HG02973 (cell line): ENCODE measurements around the gene WNT2.

Experiments used
- ATAC-seq: cut with Tn5 transposase; IDR thresholded peaks from one replicate; pipeline ENCODE4 v1.9.1; 2021; ENCODE audit warnings: moderate library complexity; ENCODE audit not compliant: unreplicated experiment

Gene WNT2

DNA sequence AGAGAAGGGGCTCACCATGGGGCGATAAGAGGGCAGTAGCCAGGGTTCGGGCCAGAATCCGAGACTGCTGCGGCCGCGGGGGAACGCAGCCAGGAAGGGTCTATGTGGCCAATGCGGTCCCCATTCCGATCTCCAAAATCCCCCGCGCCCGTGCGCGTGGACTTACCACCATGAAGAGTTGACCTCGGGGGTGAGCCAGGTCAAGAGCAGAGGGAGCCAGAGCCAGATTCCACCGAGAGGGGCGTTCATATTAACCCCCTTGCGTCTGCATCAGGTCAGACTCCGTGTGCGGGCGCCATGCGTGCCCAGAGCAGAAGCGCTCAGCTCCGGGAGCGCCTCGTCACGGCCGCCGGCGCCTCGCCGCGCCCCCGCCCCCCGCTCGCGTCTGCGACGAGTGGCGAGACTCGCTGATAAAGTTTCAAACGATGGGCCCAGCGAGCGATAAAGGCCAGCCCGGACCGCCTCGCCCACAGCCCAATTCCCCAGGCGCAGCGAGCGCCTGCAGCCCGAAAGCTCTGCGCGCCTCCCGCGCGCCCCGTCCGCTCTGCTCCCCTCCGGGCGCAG lies at the start of gene WNT2:
Gene WNT2, minus strand, starts transcription at position 318 of the 564 bp plus-strand sequence. Its CDS starts 69 bp downstream, at position 249.
- no peak for ATAC-seq

- no peak for ATAC-seq
Measured at GRCh38 chr7:117372073-117372472, 49.2 kb upstream of the WNT2 start.

GRCh38 chr7:117364339-117365080 lies 41.7 kb upstream of the WNT2 start:
- ATAC-seq: no peak

- ATAC-seq: no peak
Measured at GRCh38 chr7:117362294-117362888, 39.5 kb upstream of the WNT2 start.

GRCh38 chr7:117350027-117350426 lies 27.2 kb upstream of the WNT2 start:
- no peak for ATAC-seq

- ATAC-seq: no peak
Measured at GRCh38 chr7:117349570-117349969, 26.7 kb upstream of the WNT2 start.

DNA sequence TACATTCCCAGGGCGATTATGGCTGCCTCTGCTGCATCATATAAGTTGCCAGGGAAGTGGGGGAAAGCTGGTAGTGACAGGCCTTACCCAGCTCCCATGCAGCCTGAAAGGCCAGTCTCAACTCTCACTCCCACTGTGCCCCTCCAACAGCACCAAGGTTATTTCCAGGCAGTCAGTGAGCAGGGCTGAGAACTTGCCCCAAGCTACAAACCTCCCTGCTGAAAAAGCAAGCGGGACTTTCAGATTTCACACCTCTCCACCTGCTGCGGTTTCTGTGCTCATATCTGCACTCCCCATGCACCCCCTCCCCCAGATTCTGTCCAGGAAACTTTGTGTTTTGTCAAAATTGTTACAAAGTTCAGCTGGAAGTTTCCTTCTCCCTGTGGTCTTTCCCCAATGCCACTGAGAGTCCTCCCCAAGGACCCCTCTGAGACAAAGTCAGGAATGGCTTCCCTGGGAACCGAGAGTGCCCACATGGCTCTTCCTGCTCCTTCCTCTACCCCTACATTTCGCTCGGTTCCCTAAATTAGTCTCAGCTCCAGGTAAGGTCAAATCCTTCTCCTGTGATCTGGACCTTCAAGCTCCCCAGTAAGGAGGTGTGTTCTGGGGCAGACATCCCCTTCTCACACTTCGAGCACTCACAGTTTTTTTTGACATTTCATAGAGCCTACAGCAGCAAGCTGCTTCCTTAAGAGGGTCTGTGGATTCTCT lies 25.3 kb upstream of the WNT2 start:
- ATAC-seq: peak; percentile 83

- no peak for ATAC-seq
Measured at GRCh38 chr7:117347480-117347879, 24.6 kb upstream of the WNT2 start.

- ATAC-seq: no peak
Measured at GRCh38 chr7:117346161-117346560, 23.3 kb upstream of the WNT2 start.

GRCh38 chr7:117338020-117338419 lies 15.2 kb upstream of the WNT2 start:
- ATAC-seq: no peak

- no peak for ATAC-seq
Measured at GRCh38 chr7:117333168-117333567, 10.3 kb upstream of the WNT2 start.

- no peak for ATAC-seq
Measured at GRCh38 chr7:117332031-117332430, 9.2 kb upstream of the WNT2 start.

DNA sequence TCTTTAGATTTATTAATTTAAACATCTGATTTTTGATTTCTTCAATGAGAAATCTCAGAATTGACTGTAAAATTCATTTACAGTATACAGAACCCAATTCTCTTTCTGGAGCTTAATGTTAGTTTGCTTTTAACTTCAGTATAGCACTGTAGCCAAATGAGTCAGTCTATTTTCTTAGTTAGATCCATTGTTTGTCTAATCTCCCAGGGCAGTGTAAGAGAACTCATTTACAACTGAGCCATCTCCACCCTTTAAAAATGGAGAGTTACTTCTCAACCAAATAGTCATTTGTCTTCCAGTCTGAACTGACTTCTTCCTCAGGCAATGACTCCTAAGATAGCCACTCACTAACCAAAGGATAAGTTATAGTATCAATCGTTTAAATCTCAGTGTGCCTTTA lies 3.0 kb upstream of the WNT2 start:
- no peak for ATAC-seq

DNA sequence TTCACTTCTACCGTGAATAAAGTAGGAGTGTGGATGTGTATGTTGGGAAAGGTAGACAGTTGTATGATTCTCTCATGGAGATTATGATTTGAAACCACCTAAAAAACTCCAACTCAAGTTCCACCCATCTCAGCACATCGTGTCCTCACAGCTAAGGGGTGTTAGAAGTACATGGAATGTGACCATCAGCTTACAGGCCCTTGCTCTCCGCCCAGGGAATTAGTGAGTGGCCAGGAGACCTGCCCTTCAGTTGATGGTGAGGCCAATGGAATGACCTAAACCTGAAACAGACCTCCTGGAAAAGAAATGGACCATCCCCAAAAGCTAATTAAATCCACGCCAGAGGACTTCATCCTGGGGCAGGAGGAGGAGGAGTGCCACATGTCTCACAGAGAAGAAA lies 2.1 kb upstream of the WNT2 start:
- no peak for ATAC-seq

DNA sequence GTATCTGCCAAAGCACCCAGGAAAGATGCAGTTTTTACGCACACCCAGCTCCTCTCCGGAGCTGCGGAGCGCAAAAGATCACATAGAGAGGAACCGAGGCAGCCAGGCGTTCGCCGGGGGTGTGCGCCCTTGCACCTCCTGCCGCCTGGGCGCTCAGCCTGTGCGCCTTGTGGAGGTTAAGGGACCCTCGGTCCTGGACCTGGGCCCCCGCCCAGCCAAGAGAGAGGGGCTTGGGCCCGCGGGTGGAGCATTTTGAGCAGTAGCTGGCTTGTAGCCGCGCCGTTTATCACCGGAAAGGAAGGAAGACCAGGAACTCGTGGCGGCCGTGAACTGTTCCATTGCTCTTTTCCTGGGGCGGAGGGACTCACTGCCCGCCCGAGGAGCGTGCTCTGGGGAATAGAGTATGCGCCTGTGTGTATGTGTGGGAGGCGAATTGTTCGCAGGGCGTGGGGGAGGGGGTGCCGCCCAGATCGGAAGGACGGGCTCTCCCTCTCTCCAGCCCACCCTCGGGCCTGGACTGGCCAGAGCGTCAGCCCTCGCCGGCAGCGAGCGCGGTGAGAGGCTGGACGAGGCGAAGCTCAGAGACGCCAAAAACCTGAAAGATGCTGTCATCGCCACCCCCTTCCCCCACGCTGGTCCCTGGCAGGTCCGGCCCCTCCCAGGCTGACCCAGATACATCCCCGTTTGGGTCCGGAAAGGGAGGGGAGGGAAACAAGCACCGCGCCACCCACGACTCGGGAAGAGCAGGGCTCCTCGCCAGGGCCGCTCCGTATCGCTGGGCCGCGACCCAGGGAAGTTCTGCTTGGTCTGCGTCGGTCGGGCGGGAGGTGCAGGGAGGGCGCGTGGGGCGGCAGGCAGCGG lies 1.2 kb upstream of the WNT2 start:
- no peak for ATAC-seq

GRCh38 chr7:117323305-117323850 lies 520 bp upstream of the WNT2 start:
- ATAC-seq: no peak

GRCh38 chr7:117320523-117320922 lies 2.3 kb downstream of the WNT2 start:
- ATAC-seq: no peak

- no peak for ATAC-seq
Measured at GRCh38 chr7:117319181-117319580, 3.7 kb downstream of the WNT2 start.

DNA sequence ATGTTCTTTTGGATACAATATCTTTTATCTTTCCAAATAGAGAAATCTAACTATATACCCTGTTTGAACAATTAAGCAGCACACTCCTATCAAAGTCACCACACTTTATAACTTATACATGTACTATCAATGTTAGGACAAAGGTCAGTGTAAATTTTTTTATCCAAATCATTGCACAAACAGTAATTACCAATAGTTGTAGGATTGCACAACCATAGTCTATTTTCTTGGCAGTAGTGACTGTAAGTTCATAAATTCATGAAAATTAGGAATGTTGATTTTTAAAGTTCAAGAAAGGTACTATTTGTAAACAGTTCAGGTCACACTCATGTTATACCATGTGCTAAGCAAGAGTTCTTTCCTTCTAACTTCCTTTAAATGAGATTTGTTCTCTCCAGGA lies 9.3 kb downstream of the WNT2 start:
- ATAC-seq: no peak
